ENCODE data around the gene BCCIP. TPM values are rescaled to one million over a fixed set of nuclear protein-coding genes. Genes with fewer than 3 reads are reported as not detected.

BCCIP gene
- total and polyA plus RNA-seq, 11 donors = 31.3 to 81.0 (median 44.5) TPM

GRCh38 chr10:125824736-125825135 is 1.4 kb downstream of the BCCIP start:
- Histone ChIP-seq H3K27me3 (no peaks in the 10 kb centered on the region), H3K27ac (no peak overlapping the region), H3K9me3 (no peaks in the 10 kb centered on the region), H3K36me3 (peaks cover 0 to 45% (median 32%) of the 10 kb centered on the region in 9 donors), H3K4me3 (peak overlapping the region in 10 of 12 donors; percentile 71 to 99 (median 95)), H3K4me1 (peaks cover 6 to 44% (median 32%) of the 10 kb centered on the region in 12 donors)
- TF ChIP-seq, protein P1, sequence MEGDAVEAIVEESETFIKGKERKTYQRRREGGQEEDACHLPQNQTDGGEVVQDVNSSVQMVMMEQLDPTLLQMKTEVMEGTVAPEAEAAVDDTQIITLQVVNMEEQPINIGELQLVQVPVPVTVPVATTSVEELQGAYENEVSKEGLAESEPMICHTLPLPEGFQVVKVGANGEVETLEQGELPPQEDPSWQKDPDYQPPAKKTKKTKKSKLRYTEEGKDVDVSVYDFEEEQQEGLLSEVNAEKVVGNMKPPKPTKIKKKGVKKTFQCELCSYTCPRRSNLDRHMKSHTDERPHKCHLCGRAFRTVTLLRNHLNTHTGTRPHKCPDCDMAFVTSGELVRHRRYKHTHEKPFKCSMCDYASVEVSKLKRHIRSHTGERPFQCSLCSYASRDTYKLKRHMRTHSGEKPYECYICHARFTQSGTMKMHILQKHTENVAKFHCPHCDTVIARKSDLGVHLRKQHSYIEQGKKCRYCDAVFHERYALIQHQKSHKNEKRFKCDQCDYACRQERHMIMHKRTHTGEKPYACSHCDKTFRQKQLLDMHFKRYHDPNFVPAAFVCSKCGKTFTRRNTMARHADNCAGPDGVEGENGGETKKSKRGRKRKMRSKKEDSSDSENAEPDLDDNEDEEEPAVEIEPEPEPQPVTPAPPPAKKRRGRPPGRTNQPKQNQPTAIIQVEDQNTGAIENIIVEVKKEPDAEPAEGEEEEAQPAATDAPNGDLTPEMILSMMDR (IDR thresholded peaks at IDR 0.05) = no peak
- no peak for TF ChIP-seq POLR2A (IDR thresholded peaks at IDR 0.05)
- no peak for DNase-seq
- intact Hi-C loops (cut with DNase I) = loop anchor here in 1 of 10 donors (5.0 to 10.0 kb wide), 2 partner anchors 80 to 907 kb away; no protein-coding TSS in a partner anchor
- WGBS, 4 donors = 67 to 86% (median 83%) methylated on average over 1 of the region's 1 CpG
- ATAC-seq = no peak

GRCh38 chr10:125827133-125827532 is 3.8 kb downstream of the BCCIP start:
- Histone ChIP-seq H3K27ac (no peak overlapping the region), H3K4me3 (no peak overlapping the region), H3K9me3 (no peaks in the 10 kb centered on the region), H3K27me3 (no peaks in the 10 kb centered on the region), H3K36me3 (peaks cover 0 to 69% (median 56%) of the 10 kb centered on the region in 9 donors), H3K4me1 (peaks cover 6 to 29% (median 25%) of the 10 kb centered on the region in 12 donors)
- intact Hi-C loops (cut with DNase I) = loop anchor here in 1 of 10 donors (10.0 kb wide), 1 partner anchor 82 kb away; no protein-coding TSS in a partner anchor
- TF ChIP-seq, protein P1 (IDR thresholded peaks at IDR 0.05) = no peak
- TF ChIP-seq POLR2A (IDR thresholded peaks at IDR 0.05) = no peak
- 84 to 91% (median 89%) methylated on average over 2 of the region's 2 CpGs for WGBS, 4 donors
- DNase-seq (no peak), ATAC-seq (no peak)

GRCh38 chr10:125828311-125828710 is 5.0 kb downstream of the BCCIP start:
- Histone ChIP-seq H3K4me1 (peaks cover 6 to 25% (median 21%) of the 10 kb centered on the region in 12 donors), H3K27me3 (no peaks in the 10 kb centered on the region), H3K9me3 (no peaks in the 10 kb centered on the region), H3K27ac (no peak overlapping the region), H3K4me3 (no peak overlapping the region), H3K36me3 (peaks cover 0 to 81% (median 67%) of the 10 kb centered on the region in 9 donors)
- DNase-seq = no peak
- 92 to 95% (median 94%) methylated on average over 5 of the region's 5 CpGs for WGBS, 4 donors
- TF ChIP-seq, protein P1 (IDR thresholded peaks at IDR 0.05) = no peak
- no peak for TF ChIP-seq POLR2A (IDR thresholded peaks at IDR 0.05)
- intact Hi-C loops (cut with DNase I) = loop anchor here in 1 of 10 donors (10.0 kb wide), 1 partner anchor 84 kb away; no protein-coding TSS in a partner anchor
- no peak for ATAC-seq

- Histone ChIP-seq H3K36me3 (peaks cover 0 to 100% (median 100%) of the 10 kb centered on the region in 9 donors), H3K4me3 (no peak overlapping the region), H3K9me3 (no peaks in the 10 kb centered on the region), H3K27ac (no peak overlapping the region), H3K27me3 (no peaks in the 10 kb centered on the region), H3K4me1 (no peaks in the 10 kb centered on the region)
- no peak for DNase-seq
- WGBS, 4 donors = 80 to 90% (median 82%) methylated on average over 2 of the region's 2 CpGs
- TF ChIP-seq POLR2A (IDR thresholded peaks at IDR 0.05) = no peak
- TF ChIP-seq, protein P1 (IDR thresholded peaks at IDR 0.05) = no peak
- intact Hi-C loops (cut with DNase I) = no loop called here
- peak in 1 of 4 donors; percentile 14 for ATAC-seq
Observed at GRCh38 chr10:125836746-125837145, 13.4 kb downstream of the BCCIP start.
